Measurements from ENCODE around the gene DVL3.
"Not testable (repeated sequence)": the region's sequence is repeated elsewhere in the genome, so short reads cannot be mapped to it uniquely, and the experiment has no call there.

The DVL3 gene

DNA sequence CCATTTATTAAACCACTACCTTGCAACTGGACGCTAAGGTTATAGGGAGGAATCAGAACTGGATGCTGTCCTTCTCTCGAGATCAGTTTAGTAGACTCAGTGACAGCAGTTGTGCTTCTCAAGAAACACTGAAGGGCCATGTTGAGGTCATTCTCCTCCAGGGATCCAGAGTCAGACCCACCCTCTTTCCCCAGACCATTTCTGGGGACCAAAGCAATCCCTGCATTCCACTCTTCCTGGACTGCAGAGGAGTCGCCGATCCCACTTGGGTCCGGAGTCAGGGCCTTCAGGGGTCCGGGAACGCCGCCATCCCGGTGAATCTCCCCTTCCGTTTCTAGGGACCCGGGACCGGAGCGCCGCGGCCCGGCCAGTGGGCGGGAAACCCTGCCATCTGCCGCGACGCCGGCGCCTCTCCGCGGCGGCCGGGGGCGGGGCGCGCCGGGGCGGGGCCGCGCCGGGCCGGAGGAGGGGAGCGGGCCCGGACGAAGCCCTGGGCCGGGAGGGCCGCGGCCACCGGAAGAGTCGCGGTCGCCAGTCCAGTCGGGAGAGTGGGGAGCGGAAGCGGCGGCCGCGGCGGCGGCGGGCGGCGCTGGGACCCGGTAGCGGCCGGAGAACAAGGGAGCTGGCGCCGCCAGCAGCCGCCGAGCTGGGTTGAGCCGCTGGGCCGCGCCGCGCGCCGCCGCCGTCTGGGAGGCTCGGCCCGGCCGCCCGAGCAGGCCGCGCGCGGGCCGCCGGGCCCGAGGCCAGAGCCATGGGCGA is at the start of gene DVL3:
DVL3 (plus strand) TSS at position 493 of the 759 bp plus-strand sequence; CDS start at position 752, 259 bp downstream.
- no peak for DNase-seq (ENCODE audit: low read depth)

DNA sequence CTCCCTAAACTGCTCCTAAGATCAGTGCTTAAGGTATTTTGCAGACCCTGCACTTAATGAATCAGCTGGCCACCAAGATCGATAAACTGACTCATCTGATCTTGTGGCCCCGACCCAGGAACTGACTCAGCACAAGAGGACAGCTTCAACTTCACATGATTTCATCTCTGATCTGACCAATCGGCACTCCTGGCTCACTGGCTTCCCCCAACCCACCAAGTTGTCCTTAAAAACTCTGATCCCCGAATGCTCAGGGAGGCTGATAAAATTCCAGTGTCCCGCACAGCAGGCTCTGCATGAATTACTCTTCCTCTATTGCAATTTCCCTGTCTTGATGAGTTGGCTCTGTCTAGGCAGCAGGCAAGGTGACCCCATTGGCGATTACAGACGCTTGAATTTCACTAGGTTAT is 44.9 kb upstream of the DVL3 start:
- no peak for DNase-seq (ENCODE audit: low read depth)

DNA sequence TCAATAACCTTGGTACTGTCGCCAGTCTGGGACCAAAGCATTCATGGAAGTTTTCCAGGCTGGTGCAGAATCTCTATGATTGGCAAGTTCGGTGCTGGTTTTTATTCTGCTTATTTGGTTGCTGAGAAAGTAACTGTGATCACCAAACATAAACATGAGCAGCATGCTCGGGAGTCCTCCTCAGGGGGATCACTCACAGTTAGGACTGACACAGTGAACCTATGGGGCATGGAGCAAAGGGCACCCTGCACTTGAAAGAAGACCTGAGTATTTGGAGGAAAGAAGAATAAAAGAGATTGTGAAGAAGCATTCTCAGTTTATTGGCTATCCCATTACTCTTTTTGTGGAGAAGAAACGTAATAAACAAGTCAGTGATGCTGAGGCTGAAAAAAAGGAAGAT is 39.2 kb upstream of the DVL3 start:
- no peak for DNase-seq (ENCODE audit: low read depth)

DNA sequence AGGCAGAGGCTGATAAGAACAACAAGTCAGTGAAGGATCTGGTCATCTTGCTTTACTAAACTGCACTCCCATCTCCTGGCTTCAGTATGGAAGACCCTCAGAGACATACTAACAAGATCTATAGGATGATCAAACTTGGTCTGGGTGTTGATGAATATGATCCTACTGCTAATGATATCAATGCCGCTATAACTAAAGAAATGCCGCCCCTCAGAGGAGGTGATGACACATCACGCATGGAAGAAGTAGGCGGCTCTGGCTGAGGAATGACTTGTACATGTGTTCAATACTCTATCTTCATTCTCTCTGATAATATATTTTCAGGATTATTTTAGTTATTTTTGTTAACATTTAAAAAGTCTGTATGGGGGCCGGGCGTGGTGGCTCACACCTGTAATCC is 37.5 kb upstream of the DVL3 start:
- no peak for DNase-seq (ENCODE audit: low read depth)

DNA sequence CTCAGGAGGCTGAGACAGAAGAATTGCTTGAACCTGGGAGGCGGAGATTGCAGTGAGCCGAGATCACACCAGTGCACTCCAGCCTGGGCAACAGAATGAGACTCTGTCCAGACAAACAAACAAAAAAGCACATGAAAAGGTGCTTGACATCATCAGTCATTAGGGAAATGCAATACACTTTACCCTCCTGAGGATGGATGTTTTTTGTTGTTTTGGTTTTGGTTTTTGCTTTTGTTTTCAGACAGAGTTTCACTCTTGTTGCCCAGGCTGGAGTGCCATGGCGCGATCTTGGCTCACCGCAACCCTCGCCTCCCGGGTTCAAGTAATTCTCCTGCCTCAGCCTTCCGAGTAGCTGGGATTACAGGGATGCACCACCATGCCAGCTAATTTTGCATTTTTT is 34.1 kb upstream of the DVL3 start:
- DNase-seq (ENCODE audit: low read depth), result not testable (repeated sequence)

DNA sequence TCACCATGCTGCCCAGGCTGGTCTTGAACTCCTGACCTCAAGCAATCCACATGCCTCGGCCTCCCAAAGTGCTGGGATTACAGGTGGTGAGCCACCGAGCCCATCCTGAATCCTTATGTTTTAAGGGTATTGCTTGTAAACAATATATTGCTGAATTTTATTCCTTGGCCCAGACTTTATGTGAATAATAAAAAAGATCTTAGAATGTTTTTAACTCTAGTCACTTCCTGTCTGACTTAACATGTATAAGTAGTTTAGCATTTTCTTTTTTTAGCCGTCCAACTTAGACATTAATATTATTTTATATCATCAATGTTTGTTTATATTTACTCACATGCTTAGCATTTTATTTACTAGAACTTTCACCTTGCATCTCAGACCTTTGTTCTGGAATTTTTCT is 29.2 kb upstream of the DVL3 start:
- no peak for DNase-seq (ENCODE audit: low read depth)

DNA sequence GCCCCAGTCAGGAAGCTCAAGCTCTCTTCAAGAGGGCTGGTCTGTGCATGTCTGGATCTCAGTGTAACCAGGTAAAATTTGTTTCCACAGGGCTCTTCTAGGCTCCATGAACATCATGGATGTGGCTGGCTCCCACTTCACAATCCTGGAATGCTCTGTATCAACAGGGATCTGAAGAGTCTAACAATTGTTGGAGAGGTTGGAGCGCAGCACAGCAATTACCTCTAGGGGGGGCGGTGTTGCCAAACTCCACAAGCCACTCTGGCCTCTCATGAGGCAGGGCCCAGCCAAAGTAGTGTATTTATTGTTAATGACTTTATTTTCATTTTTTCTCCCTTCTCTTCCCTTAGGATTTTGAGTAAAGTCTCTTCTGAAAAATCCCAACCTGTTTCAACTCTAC is 26.2 kb upstream of the DVL3 start:
- no peak for DNase-seq (ENCODE audit: low read depth)

DNA sequence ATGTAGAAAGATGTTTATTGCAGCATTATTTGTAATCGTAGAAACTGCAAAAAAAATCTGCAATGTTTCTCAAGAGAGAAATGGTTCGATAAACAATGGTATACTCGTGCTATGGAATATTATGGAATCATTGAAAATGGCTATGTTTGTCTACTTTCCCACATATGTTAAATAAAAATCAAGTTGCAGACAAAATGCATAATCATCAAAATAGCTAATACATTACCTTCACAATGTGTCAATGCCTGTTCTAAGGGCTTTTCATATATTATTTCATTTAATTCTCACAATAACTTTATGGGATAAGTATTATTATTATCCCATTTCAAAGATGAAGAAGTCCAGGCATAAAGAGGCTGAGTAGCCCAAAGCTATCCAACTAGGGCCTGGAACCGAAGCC is 22.2 kb upstream of the DVL3 start:
- DNase-seq (ENCODE audit: low read depth), result no peak

DNA sequence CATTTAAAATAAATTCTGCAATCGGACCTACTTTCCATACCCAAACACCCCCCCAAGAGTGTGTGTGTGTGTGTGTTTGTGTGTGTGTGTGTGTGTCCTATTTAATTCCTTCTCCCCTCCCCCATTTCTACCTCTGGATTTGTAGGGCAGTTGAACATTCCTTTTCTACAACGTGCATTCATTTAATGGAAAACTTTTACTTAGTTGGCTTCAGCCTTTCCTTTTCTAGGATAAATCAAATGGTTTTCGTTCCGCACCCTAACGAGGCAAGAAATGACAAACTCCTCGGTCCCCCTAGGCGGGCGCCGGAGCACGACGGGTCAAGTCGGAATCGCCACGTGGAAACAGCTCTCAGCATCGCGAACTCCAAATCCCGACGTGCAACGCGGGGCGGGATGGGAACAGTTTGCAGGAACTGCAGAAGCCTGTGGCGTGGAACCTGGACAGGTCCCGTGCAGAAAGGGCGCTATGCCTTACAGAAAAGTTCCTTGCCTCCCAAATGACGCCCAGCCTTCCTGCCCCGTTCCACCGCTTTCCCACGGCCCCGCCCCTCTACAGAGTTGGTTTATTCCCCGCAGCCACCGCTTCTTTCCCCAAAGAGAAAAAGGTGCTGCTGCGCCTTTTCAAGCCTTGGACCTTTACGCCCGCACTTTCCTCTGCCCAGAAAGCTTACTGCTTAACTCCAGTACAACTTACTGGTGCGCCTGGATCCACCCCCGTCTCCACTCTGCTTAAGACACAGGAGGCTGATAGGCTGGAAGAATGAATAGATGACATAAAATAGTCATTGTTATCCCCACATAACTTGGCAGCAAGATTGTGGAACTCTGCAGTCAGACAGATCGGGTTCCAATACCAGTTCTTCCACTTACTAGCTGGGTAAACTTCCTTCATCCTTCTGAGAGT is 21.1 kb upstream of the DVL3 start:
- peak; percentile 62 for DNase-seq (ENCODE audit: low read depth)

DNA sequence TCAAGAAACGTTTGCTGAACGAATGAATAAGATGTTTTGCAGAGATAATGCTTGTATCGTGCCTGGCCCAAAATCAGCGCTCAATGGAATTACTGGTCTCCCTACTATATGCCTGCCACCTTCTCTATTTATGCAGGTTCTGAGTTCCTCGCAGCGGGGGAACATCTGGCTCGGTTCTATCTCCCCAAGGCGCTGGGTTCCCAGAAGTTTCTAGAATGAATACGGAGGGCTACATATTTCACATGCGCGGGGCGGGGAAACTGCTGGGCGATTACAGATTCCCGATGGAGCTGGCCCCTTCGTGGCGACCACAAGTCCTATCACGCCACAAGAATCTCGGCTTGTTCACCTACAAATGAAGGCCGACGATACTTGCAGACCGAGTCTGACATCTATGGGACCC is 20.4 kb upstream of the DVL3 start:
- peak; percentile 16 for DNase-seq (ENCODE audit: low read depth)

DNA sequence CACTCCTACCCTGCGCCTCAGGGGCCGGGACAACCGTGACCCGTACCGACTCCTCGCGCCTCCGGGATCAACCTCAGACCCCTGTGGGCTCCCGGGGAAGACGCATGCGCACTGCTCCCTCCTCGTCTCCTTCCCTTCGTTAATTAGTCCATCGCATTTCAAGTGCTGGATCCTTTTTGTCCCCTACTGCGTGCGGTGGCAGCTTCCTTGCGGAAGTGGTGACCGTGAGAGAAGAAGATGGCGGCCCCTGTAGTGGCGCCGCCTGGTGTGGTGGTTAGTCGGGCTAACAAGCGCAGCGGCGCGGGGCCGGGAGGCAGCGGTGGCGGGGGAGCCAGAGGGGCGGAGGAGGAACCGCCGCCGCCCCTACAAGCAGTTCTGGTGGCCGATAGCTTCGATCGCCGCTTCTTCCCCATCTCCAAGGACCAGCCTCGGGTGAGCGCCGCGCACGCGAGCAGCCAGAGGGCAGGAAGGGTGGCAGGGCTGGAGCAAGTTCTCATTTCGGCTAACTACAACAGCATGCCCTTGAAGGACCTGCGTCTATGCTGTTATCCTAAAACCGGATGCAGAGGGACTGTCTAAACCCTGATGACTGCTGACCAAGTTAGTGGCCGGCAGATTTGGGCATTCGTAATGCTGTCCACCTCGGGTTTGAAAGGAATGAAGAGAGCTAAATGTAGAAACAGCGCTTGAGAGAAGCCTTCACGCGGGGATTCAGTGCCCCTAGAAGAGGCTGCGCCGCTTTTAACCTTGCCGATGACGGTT is 19.8 kb upstream of the DVL3 start, which contains the start of gene EIF2B5:
EIF2B5 (plus strand) TSS at position 210 of the 762 bp plus-strand sequence; CDS start at position 238, 28 bp downstream.
- peak; percentile 79 for DNase-seq (ENCODE audit: low read depth)

DNA sequence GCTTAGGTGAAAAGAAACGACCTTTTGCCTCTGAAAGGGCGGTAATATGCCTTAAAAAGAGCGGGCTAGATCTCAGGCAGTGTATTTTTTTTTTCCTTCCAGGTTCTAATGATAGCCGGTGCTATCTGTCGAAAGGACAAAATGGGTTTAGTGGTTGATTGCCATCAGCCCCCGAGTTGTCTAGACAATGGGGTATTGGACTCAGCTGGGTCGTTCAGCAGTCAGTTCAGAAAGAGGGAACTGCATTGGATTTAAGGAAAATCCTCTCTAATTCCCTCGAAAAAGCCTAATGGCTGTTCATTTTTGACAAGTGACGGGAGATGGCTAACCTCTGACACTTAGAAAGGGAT is 19.3 kb upstream of the DVL3 start:
- DNase-seq (ENCODE audit: low read depth), result no peak

DNA sequence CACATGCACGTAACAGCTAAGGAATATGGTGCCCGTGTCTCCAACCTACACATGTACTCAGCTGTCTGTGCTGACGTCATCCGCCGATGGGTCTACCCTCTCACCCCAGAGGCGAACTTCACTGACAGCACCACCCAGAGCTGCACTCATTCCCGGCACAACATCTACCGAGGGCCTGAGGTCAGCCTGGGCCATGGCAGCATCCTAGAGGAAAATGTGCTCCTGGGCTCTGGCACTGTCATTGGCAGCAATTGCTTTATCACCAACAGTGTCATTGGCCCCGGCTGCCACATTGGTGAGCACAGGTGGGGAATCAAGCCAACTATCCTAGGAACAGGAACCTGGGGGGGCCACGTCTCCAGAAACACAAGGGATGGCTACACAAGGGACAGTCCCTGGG is 14.7 kb upstream of the DVL3 start:
- no peak for DNase-seq (ENCODE audit: low read depth)

DNA sequence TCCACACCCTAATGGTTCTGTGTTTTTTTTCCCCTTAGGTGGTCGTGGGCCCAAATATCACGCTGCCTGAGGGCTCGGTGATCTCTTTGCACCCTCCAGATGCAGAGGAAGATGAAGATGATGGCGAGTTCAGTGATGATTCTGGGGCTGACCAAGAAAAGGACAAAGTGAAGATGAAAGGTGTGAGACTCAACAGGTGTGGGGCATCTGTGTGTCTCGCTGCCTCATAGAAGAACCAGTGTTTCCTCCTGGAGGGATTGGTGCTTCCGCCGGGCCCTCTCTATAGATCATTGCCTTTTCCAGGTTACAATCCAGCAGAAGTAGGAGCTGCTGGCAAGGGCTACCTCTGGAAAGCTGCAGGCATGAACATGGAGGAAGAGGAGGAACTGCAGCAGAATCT is 13.0 kb upstream of the DVL3 start:
- no peak for DNase-seq (ENCODE audit: low read depth)

DNA sequence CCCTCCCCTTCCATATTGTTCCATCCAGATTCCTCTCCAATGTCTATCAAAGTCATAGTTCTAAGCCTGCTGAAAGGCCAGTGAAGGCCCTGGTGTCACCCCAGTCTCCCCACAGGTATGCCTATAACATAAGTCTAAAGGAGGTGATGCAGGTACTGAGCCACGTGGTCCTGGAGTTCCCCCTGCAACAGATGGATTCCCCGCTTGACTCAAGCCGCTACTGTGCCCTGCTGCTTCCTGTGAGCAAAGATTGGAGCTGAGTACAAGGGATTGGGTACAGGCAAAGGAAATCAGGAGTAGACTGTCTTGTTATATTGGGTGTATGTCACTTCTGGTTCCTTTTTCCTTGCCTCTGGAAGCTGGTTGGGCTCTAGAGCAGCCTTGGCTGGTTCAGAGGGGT is 11.8 kb upstream of the DVL3 start:
- no peak for DNase-seq (ENCODE audit: low read depth)

DNA sequence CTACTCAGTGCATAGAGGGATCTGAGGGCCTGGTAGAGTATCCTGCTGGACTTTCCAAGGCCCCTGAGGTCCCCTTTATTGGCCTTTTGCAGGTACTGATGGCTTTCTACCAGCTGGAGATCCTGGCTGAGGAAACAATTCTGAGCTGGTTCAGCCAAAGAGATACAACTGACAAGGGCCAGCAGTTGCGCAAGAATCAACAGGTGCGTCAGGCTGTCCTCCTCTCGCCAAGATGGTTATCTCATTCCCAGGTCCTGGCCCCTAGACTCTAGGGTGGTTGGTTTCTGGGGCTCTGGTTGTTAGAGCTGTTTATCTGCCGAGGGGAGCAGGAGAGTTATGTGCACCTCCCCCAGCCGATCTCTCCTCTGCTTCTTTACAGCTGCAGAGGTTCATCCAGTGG is 10.7 kb upstream of the DVL3 start:
- DNase-seq (ENCODE audit: low read depth), result no peak

DNA sequence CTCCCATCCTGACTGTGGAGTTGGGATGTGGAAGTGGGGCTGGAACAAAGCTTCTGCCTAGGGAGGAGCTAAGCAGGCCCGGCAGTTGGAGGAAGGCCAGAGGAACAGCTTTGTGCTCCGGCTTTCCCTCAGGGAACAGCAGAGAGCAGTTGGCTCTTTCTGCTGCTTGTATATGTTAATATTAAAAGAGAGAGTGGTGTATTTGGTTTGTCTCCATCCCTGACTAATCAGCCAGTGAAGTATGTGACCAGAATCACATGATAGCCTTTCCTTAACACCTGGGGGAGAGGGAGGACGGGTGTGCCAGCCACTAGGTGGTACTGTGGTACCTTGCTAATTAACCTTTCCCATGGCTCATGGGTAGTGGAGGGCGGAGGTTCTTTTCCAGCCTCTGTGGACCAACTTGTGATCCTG is 10.1 kb upstream of the DVL3 start:
- no peak for DNase-seq (ENCODE audit: low read depth)

DNA sequence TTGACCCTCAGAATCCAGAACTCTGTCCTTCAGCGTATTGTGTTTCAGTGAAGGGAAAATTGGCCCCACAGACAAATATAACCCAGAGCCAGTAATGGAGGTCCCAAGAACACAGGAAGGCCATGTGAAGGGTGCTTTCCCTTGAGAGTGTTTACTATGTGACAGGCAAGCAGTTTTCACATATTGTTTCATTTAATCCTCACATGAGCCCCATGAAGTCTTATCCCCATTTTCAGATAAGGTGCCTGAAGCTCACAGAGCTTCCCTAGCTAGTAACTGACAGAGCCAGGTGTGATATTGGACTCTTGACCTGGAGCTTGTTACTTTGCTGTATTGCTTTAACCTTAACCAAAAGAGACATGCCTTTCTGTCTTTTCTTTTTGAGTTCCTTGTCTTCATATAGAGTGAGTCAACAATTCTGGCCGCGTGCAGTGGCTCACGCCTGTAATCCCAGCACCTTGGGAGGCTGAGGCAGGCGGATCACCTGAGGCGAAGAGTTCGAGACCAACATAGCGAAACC is 9.4 kb upstream of the DVL3 start:
- no peak for DNase-seq (ENCODE audit: low read depth)

DNA sequence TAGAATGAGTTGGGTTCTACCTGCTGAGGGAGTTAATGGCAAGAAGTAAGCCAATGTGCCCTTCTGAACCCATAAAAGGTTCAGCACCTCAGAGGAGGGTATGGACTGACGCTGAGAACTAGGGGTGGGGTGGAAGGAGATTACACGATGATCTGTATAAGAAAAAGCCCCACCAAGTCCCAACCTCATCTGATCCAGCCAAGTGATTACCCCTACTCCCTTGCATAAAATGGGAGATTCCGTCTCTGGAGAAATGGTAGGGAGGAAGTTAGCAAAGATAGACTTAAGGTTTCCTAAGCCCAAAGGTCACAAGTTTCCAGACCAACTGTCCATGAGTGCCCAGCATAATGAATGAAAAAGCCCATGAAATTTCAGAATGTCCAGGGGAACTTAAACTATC is 7.1 kb upstream of the DVL3 start:
- no peak for DNase-seq (ENCODE audit: low read depth)

DNA sequence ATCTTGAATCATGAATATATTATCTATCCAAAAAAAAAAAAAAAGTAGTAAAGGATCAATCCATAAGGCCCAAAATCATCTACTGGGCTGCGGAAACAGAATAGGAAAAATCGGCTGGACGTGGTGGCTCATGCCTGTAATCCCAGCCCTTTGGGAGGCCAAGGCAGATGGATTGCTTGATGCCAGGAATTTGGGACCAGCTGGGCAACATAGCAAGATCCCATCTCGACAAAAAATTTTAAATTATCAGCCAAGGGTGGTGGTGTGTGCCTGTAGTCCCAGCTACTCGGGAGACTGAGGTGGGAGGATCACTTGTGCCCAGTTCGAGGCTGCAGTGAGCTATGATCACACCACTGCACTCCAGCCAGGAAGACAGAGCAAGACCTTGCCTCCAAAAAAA is 6.1 kb upstream of the DVL3 start:
- DNase-seq (ENCODE audit: low read depth), result no peak

DNA sequence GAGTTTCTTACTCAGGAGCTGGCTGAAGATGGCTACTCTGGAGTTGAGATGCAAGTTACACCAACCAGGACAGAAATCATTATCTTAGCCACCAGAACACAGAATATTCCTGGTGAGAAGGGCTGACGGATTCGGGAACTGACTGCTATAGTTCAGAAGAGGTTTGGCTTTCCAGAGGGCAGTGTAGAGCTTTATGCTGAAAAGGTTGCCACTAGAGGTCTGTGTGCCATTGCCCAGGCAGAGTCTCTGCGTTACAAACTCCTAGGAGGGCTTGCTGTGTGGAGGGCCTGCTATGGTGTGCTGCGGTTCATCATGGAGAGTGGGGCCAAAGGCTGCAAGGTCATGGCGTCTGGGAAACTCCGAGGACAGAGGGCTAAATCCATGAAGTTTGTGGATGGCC is 5.4 kb upstream of the DVL3 start:
- not testable (repeated sequence) for DNase-seq (ENCODE audit: low read depth)

Measured in activated T-cell treated with anti-CD3 and anti-CD28 coated beads for 24 hours (primary cell).